GM21447 (cell line): ENCODE data around the gene GOLGA8H.
"Not testable (repeated sequence)": the region's sequence is repeated elsewhere in the genome, so short reads cannot be mapped to it uniquely, and the experiment has no call there.

ENCODE experiments used
- ATAC-seq: cut with Tn5 transposase; IDR thresholded peaks from one replicate; pipeline ENCODE4 v1.9.1; 2021; ENCODE audit not compliant: unreplicated experiment

The GOLGA8H gene

GRCh38 chr15:30603796-30604195 lies at the start of gene GOLGA8H:
Gene GOLGA8H (plus strand): TSS chr15:30604028. CDS start chr15:30604126, 98 bp downstream.
- not testable (repeated sequence) for ATAC-seq

- ATAC-seq: not testable (repeated sequence)
Measured at GRCh38 chr15:30566949-30567348, 36.9 kb upstream of the GOLGA8H start.

- ATAC-seq: not testable (repeated sequence)
Measured at GRCh38 chr15:30573012-30573491, 30.8 kb upstream of the GOLGA8H start.

- ATAC-seq: not testable (repeated sequence)
Measured at GRCh38 chr15:30579394-30579970, 24.3 kb upstream of the GOLGA8H start.

- not testable (repeated sequence) for ATAC-seq
Measured at GRCh38 chr15:30580716-30581115, 23.1 kb upstream of the GOLGA8H start.

GRCh38 chr15:30598953-30599352 lies 4.9 kb upstream of the GOLGA8H start:
- not testable (repeated sequence) for ATAC-seq

- not testable (repeated sequence) for ATAC-seq
Measured at GRCh38 chr15:30612271-30612670, 8.4 kb downstream of the GOLGA8H start.

GRCh38 chr15:30621342-30621741 lies 17.5 kb downstream of the GOLGA8H start:
- ATAC-seq: not testable (repeated sequence)

- ATAC-seq: peak; percentile 91
Measured at GRCh38 chr15:30625436-30626193, 21.8 kb downstream of the GOLGA8H start, which contains the start of gene ARHGAP11B. Gene ARHGAP11B (plus strand): TSS chr15:30626128.

GRCh38 chr15:30626194-30626565 lies 22.4 kb downstream of the GOLGA8H start:
- not testable (repeated sequence) for ATAC-seq

GRCh38 chr15:30626632-30627031 lies 22.8 kb downstream of the GOLGA8H start:
- not testable (repeated sequence) for ATAC-seq

- ATAC-seq: peak; percentile 93
Measured at GRCh38 chr15:30650012-30650929, 46.4 kb downstream of the GOLGA8H start.

- not testable (repeated sequence) for ATAC-seq
Measured at GRCh38 chr15:30661154-30661553, 57.3 kb downstream of the GOLGA8H start.
